ENCODE results near the gene WWOX.

Gene WWOX

DNA sequence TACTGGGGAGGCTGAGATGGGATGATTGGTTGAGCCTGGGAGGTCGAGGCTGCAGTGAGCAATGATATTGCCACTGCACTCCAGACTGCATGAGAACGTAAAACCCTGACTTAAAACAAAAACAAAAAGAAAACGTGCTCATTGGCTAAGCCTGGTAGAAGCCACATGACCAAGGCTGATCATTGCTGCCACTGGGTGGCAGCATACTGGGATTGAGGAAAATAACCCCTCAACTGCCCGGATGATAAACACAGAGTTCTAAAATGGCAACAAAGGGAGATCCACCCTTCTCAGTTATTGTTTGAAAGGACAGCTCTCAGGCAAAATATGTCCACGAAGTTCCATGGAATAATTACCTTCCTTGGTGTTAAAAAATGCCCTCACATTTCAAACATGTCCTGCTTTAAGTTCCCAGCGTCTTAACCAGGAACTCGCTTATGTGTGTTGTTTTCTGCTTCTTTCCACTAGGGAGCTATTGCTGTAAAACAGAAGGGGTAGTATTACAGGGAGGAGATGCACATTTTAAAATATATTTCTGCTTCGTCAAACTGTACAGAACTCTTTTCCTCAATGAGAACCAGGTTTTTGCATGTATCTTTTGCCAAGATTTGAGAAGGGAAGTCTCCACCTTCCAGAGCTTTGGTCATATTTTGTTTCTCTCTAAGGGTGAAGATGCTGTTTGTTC, 825.8 kb downstream of the WWOX start:
- TF ChIP-seq JUND (IDR thresholded peaks at IDR 0.05; ENCODE audit: low read depth): no peak
- in situ Hi-C loops (cut with HindIII; ENCODE audit: low pct_unique_long_range_greater_than_20kb, low sequenced_read_pairs): no loop called here

DNA sequence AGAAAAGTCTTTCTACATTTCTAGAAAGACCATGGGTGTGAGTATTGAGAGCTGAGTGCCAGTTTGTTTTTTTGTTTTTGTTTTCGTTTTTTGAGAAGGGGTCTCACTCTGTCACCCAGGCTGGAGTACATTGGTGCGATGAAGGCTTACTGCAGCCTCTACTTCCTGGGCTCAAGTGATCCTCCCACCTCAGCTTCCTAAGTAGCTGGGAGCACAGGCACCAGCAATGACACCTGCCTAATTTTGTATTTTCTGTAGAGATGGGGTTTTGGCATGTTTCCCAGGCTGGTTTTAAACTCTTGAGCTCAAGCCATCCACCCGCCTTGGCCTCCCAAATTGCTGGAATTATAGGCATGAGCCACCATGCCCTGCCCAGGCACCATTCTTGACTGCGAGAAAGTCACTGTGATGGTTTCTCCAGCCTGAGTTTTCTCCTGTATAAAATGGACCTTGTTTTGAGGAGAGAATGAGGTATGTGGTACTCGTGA, 827.3 kb downstream of the WWOX start:
- in situ Hi-C loops (cut with HindIII; ENCODE audit: low pct_unique_long_range_greater_than_20kb, low sequenced_read_pairs): no loop called here
- no peak for DNase-seq (ENCODE audit: low read depth in 1 of 2, low spot score in 1 of 2)
- TF ChIP-seq JUND (IDR thresholded peaks at IDR 0.05; ENCODE audit: low read depth): no peak

More for the DNA sequence above, 825.8 kb downstream of the WWOX start:
- peak; percentile 11 to 71 for DNase-seq (ENCODE audit: low read depth in 1 of 2, low spot score in 1 of 2)

DNA sequence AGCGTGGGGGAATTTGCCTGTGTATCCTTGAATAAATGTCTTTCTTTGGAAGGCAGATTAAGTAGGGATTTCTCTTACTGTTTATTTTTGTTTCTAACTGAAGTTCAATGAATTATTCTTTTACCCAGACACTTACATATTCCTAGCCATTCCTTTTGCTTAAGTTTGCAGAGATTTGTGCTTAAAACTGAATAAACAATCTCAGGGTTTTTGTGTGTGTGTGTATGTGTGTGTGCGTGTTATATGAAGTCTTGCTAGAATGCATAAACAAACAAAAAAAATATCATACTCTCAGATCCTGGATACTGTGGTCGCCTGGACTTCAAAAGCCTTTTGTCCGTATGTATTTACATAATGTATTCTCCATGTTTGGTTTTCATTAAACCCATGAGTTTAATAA, 828.3 kb downstream of the WWOX start:
- no peak for TF ChIP-seq JUND (IDR thresholded peaks at IDR 0.05; ENCODE audit: low read depth)
- in situ Hi-C loops (cut with HindIII; ENCODE audit: low pct_unique_long_range_greater_than_20kb, low sequenced_read_pairs): no loop called here

DNA sequence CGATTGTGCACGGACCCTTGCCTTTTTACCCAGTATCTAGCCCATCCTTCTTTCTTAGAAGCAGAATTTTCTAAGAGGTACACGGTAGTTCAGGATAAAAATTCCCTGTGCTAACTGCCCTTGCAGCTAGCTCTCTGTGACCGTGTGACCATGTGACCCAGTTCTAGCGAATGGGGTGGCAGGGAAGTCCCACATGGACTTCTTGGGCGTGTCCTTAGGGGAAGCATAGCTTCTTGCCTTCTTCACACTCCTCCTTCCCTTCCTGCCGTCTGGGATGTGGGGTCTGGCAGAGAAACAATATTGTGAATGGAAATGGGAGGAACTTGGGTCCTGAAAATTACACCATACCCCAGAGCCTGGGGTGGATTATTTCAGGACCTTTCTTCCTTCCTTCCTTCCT, 830.4 kb downstream of the WWOX start:
- in situ Hi-C loops (cut with HindIII; ENCODE audit: low pct_unique_long_range_greater_than_20kb, low sequenced_read_pairs): no loop called here
- no peak for TF ChIP-seq JUND (IDR thresholded peaks at IDR 0.05; ENCODE audit: low read depth)
- DNase-seq (ENCODE audit: low read depth in 1 of 2, low spot score in 1 of 2): peak in 1 of 2 experiments; percentile 33

More for the DNA sequence above, 828.3 kb downstream of the WWOX start:
- DNase-seq (ENCODE audit: low read depth in 1 of 2, low spot score in 1 of 2): no peak

DNA sequence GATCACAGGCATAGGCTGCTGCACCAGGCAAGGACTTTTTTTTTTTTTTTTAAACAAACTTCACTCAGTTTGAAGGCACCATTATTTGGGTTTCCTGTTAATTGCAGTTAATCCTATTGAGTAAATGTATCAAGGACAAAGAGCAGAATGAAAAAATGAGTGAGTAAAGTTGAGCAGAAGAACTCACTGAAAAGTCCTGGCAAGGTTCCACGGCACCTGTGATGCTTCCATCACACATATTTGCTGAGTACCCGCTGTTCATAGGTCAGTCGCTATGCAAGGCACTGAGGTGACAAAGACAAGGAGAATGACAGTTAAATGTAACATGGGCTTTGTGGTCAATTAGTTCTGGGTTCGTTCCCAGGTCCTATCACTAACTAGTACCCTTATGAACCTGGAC, 831.1 kb downstream of the WWOX start:
- in situ Hi-C loops (cut with HindIII; ENCODE audit: low pct_unique_long_range_greater_than_20kb, low sequenced_read_pairs): no loop called here
- no peak for TF ChIP-seq JUND (IDR thresholded peaks at IDR 0.05; ENCODE audit: low read depth)
- DNase-seq (ENCODE audit: low read depth in 1 of 2, low spot score in 1 of 2): no peak

DNA sequence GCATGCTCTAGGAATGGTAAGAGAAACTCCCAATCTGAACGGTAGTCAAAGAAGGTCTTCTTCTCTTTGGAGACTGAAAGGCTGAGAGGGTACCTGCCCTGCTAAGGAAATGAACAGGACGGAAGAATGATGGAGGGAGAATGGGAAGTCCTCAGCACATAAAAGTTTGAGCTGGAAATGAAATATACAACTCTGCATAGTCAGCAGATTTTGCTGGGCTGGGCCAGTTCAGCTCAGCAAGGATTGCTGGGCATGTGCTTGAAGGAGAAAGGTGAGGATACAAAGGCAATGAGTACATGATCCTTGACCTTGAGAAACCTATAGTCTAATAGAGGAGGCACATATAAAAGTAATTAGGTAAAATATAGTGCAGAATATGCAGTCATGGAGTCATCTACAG, 831.8 kb downstream of the WWOX start:
- TF ChIP-seq JUND (IDR thresholded peaks at IDR 0.05; ENCODE audit: low read depth): no peak
- no peak for DNase-seq (ENCODE audit: low read depth in 1 of 2, low spot score in 1 of 2)
- in situ Hi-C loops (cut with HindIII; ENCODE audit: low pct_unique_long_range_greater_than_20kb, low sequenced_read_pairs): no loop called here

DNA sequence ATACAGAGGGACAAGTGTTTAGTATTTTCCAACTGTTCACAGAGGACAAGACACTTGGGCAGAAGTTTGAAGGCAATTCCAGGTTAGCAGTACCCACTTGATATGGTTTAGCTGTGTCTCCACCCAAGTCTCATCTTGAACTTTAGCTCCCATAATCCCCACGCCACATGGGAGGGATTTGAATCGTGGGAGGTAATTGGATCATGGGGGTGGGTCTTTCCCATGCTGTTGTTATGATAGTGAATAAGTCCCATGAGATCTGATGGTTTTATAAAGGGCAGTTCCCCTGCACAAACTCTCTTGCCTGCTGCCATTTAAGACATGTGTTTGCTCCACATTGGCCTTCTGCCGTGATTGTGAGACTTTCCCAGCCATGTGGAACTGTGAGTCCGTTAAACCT, 832.2 kb downstream of the WWOX start:
- TF ChIP-seq JUND (IDR thresholded peaks at IDR 0.05; ENCODE audit: low read depth): no peak
- no peak for DNase-seq (ENCODE audit: low read depth in 1 of 2, low spot score in 1 of 2)
- in situ Hi-C loops (cut with HindIII; ENCODE audit: low pct_unique_long_range_greater_than_20kb, low sequenced_read_pairs): no loop called here

DNA sequence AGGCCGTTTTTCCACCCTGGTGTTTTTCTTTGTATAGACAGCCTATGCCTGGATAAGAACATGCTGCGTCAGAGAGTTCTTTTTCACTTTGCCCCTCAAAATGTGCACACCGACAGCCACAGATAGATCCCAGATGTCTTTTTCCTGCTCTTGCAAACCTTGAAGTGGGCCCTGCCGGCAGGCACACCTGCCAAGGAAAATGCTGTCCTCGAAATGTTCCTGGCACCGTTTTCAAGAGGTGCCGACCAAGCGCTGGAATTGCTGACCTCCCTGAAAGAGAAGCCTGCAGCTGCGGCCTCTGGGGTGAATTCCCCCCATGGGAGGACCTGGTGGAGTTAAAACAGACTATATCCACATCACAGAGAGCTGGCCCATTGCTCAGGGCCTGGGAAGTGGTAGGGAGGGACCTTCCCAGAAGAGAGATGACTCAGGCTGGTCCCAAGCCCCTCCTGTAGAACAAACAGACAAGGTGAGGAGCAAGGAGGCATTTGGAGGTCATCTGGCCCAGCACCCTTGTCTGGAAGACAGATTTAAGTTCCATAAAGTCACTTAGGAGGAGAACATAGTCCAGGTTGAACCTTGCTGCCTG, 833.0 kb downstream of the WWOX start:
- no peak for DNase-seq (ENCODE audit: low read depth in 1 of 2, low spot score in 1 of 2)
- in situ Hi-C loops (cut with HindIII; ENCODE audit: low pct_unique_long_range_greater_than_20kb, low sequenced_read_pairs): no loop called here
- TF ChIP-seq JUND (IDR thresholded peaks at IDR 0.05; ENCODE audit: low read depth): no peak

DNA sequence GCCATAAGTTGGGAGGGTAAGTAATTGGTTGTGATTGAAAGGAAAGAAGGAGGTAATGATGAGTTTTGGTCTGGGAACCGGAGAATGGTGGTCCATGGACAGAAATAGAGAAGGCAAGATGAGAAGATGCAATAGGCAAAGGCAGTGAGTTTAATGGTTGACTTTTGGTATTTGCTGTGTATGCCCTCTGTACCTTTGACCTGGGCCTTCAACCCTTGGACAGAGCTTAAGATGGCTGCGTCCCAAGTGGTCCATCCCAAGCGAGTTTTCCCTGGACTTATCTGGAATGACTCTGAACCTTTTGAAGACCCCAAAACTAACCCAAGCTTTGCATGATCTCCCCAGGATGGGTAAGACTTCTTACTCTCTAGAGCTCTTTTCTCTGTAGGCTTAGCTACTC, 836.6 kb downstream of the WWOX start:
- no peak for DNase-seq (ENCODE audit: low read depth in 1 of 2, low spot score in 1 of 2)
- TF ChIP-seq JUND (IDR thresholded peaks at IDR 0.05; ENCODE audit: low read depth): no peak
- in situ Hi-C loops (cut with HindIII; ENCODE audit: low pct_unique_long_range_greater_than_20kb, low sequenced_read_pairs): no loop called here

DNA sequence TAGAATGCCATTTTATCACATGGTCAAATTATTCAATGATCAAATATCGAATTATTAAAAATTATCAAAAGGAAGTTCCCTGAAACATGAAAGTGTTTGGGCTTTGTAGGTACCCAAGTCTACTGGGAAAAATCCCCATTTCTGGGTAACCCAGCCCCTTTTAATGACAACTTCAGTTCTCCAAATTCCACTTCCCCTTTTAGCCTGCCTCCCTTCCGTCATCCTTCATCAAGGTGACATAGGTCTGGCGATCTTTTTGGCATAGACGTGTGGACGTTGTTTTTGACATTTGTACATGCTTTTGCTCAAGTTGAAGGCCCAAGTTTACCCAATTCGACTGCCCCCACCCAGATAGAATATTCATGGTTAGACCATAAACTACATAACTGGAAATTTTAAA, 840.1 kb downstream of the WWOX start:
- in situ Hi-C loops (cut with HindIII; ENCODE audit: low pct_unique_long_range_greater_than_20kb, low sequenced_read_pairs): no loop called here
- no peak for DNase-seq (ENCODE audit: low read depth in 1 of 2, low spot score in 1 of 2)
- TF ChIP-seq JUND (IDR thresholded peaks at IDR 0.05; ENCODE audit: low read depth): no peak

DNA sequence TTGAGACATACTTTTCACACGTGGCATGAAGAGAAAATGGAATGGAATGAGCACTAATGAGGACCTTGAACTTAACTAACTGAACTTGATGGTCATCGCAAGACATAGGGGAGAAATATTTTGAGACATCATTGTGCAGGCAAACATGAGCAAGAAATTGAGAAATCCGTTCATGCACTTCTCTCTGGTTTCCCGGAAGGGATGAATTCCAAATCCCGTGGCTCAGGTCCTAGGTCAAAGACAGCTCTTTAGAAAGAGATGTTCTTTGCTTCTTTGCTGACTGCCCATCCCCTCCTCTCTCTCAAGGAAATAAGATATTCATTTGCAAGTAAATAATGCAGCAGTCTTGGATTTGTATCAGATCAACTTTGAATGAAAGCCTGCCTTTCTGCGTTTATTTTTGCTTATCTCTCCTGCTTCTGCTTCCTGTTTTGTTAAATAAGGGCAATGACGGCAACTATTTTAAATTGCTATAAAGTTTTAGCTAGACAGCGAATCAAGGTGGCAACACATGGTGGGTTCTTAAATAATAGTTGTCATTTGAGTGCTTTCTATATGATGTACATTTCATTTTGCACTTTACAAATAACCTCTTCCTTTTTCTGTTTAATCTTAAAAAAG, 843.3 kb downstream of the WWOX start:
- no peak for TF ChIP-seq JUND (IDR thresholded peaks at IDR 0.05; ENCODE audit: low read depth)
- in situ Hi-C loops (cut with HindIII; ENCODE audit: low pct_unique_long_range_greater_than_20kb, low sequenced_read_pairs): no loop called here
- DNase-seq (ENCODE audit: low read depth in 1 of 2, low spot score in 1 of 2): no peak

DNA sequence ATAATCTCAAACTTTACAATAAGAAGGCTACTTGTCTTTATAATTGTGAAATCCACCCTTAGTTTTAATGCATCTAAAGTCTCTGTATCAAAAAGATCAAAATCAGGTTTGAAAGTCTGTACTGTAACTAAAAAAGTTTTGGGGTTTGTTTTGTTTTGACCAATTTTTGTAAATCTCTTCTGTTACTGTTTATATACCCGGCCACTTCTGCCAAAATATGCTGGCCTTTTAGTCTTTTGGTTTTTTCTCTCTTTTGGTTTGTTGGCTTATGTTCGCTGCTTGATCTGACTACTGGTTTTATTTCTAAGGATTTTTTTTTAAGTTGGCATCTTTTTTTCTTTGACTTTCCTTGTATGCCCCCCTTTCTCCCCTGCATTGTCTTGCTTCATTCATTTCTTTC, 845.9 kb downstream of the WWOX start:
- DNase-seq (ENCODE audit: low read depth in 1 of 2, low spot score in 1 of 2): no peak
- in situ Hi-C loops (cut with HindIII; ENCODE audit: low pct_unique_long_range_greater_than_20kb, low sequenced_read_pairs): no loop called here

DNA sequence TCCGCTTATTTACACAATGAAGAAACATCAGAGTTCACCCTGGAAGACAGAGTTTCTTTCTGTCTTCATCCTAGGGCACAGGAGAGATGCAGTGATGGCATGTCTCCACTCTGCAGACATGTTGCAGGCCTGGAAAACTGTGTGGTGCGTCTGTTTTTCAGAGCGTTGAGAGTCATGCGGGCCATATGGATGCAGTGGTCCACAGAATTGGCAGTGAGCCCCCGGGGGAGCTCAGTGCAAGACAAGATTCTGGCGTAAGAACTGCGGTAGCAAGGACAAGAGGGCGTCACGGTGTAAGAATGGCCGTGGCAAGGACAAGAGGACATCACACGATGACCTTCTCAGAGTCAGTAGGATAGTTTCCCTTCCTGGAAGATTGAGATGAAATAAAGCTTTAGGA, 847.1 kb downstream of the WWOX start:
- peak in 1 of 2 experiments; percentile 27 for DNase-seq (ENCODE audit: low read depth in 1 of 2, low spot score in 1 of 2)
- TF ChIP-seq JUND (IDR thresholded peaks at IDR 0.05; ENCODE audit: low read depth): no peak
- in situ Hi-C loops (cut with HindIII; ENCODE audit: low pct_unique_long_range_greater_than_20kb, low sequenced_read_pairs): no loop called here

More for the DNA sequence above, 845.9 kb downstream of the WWOX start:
- TF ChIP-seq JUND (IDR thresholded peaks at IDR 0.05; ENCODE audit: low read depth): no peak
